Measurements from ENCODE around the gene COL4A3.
"Not testable (repeated sequence)": the region's sequence is repeated elsewhere in the genome, so short reads cannot be mapped to it uniquely, and the experiment has no call there.

Gene COL4A3

GRCh38 chr2:227219312-227220105 is 55.1 kb downstream of the COL4A3 start:
- no peak overlapping the region for H3K4me3 ChIP-seq (replicated peaks; ENCODE audit: low read depth, low read length)
- DNase-seq (ENCODE audit: extremely low read depth, low read depth), result no peak
- TF ChIP-seq CTCF (IDR thresholded peaks at IDR 0.05; ENCODE audit: low read depth, low read length, missing control alignments), result no peak

GRCh38 chr2:227221120-227221519 is 56.7 kb downstream of the COL4A3 start:
- no peak for TF ChIP-seq CTCF (IDR thresholded peaks at IDR 0.05; ENCODE audit: low read depth, low read length, missing control alignments)
- no peak for DNase-seq (ENCODE audit: extremely low read depth, low read depth)

GRCh38 chr2:227222292-227222691 is 57.9 kb downstream of the COL4A3 start:
- no peak for TF ChIP-seq CTCF (IDR thresholded peaks at IDR 0.05; ENCODE audit: low read depth, low read length, missing control alignments)
- no peak for DNase-seq (ENCODE audit: extremely low read depth, low read depth)

More at GRCh38 chr2:227221120-227221519, 56.7 kb downstream of the COL4A3 start:
- no peak overlapping the region for H3K4me3 ChIP-seq (replicated peaks; ENCODE audit: low read depth, low read length)

GRCh38 chr2:227225641-227226040 is 61.2 kb downstream of the COL4A3 start:
- not testable (repeated sequence) for DNase-seq (ENCODE audit: extremely low read depth, low read depth)

More at GRCh38 chr2:227222292-227222691, 57.9 kb downstream of the COL4A3 start:
- no peak overlapping the region for H3K4me3 ChIP-seq (replicated peaks; ENCODE audit: low read depth, low read length)

GRCh38 chr2:227228061-227228667 is 63.7 kb downstream of the COL4A3 start:
- H3K4me3 ChIP-seq (replicated peaks; ENCODE audit: low read depth, low read length), result no peak overlapping the region
- TF ChIP-seq CTCF (IDR thresholded peaks at IDR 0.05; ENCODE audit: low read depth, low read length, missing control alignments), result no peak
- no peak for DNase-seq (ENCODE audit: extremely low read depth, low read depth)

More at GRCh38 chr2:227225641-227226040, 61.2 kb downstream of the COL4A3 start:
- H3K4me3 ChIP-seq (replicated peaks; ENCODE audit: low read depth, low read length), result not testable (repeated sequence)

GRCh38 chr2:227230151-227230550 is 65.7 kb downstream of the COL4A3 start:
- no peak for DNase-seq (ENCODE audit: extremely low read depth, low read depth)
- no peak for TF ChIP-seq CTCF (IDR thresholded peaks at IDR 0.05; ENCODE audit: low read depth, low read length, missing control alignments)
- no peak overlapping the region for H3K4me3 ChIP-seq (replicated peaks; ENCODE audit: low read depth, low read length)

GRCh38 chr2:227234429-227234828 is 70.0 kb downstream of the COL4A3 start:
- no peak for DNase-seq (ENCODE audit: extremely low read depth, low read depth)
- no peak overlapping the region for H3K4me3 ChIP-seq (replicated peaks; ENCODE audit: low read depth, low read length)
- TF ChIP-seq CTCF (IDR thresholded peaks at IDR 0.05; ENCODE audit: low read depth, low read length, missing control alignments), result no peak

Data from HFF-Myc (cell line).